CD4-positive, alpha-beta T cell treated with Interferon alpha-2 for 1 hour (primary cell): ENCODE measurements around the gene PDK1.
"Not testable (repeated sequence)": the region's sequence is repeated elsewhere in the genome, so short reads cannot be mapped to it uniquely, and the experiment has no call there.

ENCODE experiments used
- DNase-seq, 2 donors: peaks; one replicate each; pipeline ENCODE4 v3.0.0-alpha.2; 2020 to 2022

The PDK1 gene

DNA sequence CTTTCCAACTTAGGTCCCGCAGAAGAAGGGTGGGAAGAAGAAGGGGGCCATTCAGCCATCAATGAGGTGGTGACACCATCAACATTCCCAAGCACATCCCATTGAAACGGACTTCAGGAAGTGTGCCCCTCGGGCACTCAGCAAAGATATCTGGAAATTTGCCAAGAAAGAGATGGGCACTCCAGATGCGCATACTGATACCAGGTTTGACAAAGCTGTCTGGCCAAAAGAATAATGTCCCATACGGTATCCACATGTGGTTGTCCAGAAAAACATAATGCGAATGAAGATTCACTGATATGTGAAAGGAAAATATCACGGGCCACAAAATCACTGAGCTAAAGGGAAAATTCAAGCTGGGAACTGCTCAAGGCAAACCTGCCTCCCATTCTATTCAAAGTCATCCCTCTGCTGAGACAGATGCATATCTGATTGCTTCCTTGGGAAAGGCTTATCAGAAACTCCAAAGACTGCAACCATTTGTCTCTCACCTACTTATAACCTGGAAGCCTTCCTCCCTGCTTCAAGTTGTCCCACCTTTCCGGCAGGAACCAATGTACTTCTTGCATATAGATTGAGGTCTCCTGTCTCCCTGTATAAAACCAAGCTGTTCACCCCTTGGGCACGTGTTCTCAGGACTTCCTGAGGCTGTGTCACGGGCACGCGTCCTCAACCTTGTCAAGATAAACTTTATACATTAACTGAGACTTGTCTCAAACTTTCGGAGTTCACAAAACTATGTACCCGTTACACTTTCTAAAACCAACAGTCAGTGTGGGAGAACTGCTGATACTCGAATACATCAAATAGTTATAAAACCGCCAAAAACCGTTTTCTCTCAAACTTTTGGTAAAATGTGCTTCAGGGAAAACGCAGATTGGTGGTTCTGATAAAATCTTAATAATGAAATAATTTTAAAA is 1.3 kb upstream of the PDK1 start:
- peak in 1 of 2 donors; percentile 5 for DNase-seq

DNA sequence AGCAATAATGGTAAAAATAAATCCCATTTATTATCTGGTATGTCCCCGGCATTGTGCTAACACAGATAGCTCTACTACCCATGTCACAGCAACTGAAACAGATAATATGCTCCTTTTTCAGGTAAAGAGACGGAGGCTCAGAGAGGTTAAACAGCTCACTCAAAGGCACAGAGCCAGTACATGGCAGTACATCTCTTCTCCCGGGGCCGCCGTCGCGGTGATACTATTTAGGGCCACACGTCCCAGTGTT is 693 bp upstream of the PDK1 start:
- no peak for DNase-seq

DNA sequence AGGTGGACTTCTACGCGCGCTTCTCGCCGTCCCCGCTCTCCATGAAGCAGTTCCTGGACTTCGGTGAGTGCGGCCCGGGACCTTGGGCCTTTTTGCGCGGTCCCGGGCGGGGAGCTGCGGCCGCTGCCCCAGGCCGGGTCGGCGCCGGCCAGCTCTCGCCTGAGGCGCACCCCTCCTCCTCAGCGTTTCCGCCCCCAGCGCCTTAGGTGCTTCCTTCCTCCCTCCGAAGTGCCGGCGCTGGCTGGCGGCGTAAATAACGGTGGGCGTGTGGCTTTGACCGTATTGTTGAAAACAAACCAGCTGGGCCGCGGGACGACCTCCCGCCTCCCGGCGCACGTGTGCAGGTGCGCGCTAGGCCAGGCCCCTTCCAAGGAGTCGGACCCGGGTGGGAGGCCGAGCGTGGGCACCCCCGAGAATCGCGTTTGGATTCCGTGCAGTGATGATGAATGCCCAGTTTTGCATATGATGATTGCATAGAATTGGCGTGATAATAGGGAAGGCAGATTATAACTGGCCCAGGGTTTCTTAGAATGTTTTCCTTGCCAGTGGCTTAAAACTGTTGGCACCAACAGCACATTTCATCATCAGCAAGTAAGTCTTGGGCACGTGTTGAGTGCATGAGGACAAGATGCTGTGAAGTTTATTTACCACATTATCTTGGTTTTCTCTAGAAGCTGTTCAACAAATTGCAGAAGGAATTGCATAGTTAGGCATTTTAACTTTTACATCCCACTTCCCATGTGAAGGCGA is 569 bp downstream of the PDK1 start:
- peak; percentile 51 to 67 for DNase-seq

DNA sequence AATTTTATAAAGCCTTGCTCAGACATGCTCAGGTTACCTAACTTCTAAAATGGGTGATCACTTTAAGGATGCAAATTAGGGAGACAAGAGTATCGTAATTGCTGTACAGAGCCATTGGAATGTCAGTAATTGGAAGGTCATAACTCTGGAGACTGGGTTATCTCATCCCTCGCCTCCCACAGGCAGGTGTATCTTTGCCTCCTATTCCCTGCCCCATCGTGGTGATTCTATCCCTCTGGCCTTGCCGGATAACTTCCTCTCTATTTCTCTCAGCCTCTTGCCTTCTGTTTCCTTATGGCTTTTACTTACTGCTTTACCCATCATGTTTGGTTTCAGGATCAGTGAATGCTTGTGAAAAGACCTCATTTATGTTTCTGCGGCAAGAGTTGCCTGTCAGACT is 2.5 kb downstream of the PDK1 start:
- no peak for DNase-seq

DNA sequence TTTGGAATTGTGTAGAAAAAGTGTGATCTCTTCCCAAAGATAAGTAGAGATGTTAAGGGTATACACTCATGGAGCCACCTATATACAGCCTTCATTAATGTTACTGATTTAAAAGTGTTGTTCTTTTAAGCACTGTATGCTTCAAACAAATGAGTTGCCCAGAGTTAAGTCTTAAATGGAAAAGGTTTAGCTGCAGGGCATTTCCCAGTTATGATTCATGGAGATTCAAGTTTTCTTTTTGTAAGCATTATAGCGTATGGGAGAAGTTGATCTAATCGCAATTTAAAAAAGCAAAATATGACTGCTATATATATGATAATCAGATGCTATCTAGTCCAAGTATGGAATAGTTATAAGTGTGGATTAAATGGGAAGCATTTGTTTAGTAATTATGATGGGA is 4.8 kb downstream of the PDK1 start:
- DNase-seq: no peak

DNA sequence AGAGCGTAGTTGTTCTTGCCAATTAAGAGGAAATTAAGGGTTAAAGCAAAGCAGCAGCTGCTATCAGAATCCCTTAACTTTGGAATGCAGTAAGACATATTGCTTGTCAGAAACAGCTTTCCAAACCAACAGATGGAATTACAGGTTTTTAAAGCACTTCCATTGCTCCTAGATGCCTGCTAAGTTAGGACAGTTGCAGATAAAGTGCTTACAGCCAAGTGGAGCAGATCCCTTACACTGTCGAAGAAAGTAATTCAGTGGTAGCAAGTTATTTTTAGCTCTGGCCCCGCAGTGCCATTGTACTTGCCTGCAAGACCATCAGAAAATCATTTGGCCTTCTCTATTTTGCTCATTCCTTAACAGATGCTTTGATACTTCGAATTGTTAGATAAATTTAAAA is 5.4 kb downstream of the PDK1 start:
- DNase-seq: no peak

DNA sequence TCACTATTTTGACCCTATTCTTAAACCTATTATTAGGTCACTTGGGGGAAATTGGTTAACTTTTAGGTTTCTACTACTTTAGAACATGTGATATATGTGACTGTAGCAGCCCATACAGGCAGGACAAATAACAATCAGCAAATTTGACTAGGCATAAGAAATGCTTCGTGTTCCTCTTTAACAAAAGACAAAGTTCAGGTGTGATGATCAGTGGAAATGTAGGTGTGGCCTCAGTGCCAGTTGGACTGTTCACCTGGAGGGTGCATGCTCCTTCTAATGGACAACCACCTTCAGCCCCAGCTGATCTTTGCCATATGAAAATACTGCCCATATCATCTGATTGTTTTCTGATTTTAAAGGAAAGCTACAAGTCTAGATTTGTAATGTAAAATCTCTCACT is 6.4 kb downstream of the PDK1 start:
- no peak for DNase-seq

DNA sequence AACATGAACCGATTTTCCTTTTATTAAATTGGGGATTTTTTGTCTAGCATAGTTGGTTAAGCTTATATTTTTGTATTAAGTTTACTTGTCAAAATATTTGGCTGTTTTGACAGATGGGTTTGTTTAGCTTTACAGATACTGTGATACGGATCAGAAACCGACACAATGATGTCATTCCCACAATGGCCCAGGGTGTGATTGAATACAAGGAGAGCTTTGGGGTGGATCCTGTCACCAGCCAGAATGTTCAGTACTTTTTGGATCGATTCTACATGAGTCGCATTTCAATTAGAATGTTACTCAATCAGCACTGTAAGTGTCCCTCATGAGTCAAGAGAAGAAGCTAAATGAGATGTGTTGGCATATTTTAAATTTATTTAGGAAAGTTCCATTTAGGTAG is 8.5 kb downstream of the PDK1 start:
- no peak for DNase-seq

DNA sequence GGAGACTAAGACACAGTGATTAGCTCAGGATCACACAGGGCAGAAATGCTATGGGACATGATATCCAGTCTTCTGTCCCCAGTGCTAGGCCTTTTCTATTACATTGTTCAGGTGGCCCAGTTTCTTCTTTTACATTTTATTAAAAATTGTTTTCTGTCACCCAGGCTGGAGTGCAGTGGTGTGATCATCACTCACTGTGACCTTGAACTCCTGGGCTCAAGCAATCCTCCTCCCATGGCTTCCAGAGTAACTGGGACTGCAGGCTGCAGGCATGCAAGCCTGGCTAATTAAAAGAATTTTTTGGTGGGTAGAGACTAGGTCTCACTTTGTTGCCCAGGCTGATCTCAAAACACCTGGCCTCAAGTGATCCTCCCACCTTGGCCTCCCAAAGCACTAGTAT is 15.4 kb downstream of the PDK1 start:
- no peak for DNase-seq

DNA sequence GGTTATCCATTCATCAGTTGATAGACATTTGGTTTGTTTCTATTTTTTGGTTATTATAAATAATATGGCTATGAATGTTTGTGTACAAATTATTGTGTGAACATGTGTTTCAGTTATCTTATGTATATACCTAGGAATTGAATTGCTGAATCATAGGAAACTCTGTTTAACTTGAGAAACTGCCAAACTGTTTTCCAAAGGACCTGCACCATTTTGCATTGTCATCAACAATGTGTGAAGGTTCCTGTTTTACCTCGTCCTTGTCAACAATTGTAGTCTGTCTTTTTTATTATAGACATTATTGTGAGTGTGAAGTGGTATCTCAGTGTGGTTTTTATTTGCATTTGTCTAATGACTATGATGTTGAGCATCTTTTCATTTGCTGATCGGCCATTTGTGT is 17.1 kb downstream of the PDK1 start:
- no peak for DNase-seq

DNA sequence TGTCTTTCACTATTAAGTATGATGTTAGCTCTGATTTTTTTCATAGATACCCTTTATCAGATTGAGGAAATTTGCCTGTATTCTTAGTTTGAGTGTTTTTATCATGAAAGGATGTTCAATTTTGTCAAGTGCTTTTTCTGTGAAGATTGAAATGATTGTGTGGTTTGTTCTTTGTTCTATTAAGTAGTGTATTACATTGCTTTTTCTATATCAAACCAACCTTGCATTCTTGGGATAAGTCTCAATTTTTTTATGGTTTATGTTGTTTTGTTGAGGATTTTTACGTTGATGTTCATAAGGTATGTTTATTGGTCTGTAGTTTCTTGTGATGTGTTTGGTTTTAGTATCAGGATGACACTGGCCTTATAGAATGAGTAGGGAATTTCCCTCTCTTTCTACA is 19.1 kb downstream of the PDK1 start:
- DNase-seq: no peak

DNA sequence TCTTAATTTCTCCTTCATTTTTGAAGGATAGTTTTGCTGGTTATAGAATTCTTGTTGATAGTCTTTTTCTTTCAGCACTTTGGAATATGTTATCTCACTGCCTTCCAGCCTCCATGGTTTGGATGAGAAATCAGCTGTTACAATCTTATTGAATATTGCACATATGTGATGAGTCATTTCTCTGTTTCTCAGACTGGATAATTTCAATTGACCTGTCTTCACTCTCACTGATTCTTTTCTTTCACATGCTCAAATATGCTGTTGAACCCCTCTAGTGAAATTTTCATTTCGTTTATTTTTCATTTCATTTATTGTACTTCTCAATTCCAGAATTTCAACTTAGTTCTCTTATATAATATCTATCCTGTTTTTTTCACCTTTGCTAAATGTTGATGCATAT is 22.2 kb downstream of the PDK1 start:
- DNase-seq: no peak

DNA sequence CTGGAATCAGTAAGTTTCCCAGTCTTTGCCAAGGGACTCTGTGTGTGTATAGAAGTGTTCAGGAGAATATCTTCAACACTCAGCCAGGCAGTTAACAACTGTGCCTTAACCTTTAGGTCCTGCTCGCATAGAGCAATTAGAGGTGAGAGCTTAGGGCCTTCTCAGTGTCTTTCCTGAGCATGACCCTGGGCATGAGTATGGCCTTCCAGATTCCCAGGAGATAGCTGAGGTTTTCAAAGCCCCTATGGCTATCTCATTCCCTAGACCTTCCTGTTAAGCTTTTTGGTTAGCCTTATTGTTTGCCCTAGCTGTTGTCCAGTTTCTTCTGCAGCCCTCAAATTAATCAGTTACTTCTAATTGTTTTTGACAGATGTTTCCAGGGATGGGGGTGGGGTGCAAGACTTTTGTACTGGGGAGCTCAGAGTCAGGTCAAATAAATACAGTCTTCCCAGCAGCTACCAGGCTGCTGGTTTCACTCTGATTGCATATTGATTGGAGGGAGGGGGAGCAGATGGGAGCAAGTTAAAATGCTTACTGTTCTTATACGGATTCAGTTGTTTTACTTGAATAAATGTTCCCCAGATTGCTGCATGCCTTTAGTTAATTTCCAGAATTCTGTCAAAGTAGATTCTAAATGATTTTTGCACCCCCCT is 23.1 kb downstream of the PDK1 start:
- DNase-seq: no peak

DNA sequence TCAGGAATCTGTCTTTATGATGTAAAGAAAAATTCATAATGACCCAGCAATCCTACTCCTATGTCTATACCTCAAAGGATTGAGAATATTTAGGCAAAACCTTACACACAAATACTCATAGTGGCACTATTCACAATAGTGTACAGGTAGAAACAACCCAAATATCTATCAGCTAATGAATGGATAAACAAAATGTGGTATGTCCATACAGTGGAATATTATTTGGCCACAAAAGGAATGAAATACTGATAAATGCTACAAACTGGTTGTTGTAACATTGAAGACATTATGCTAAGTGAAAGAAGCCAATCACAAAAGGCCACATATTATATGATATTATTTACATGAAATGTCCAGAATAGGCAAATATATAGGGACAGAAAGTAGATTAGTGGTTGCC is 24.7 kb downstream of the PDK1 start:
- no peak for DNase-seq

DNA sequence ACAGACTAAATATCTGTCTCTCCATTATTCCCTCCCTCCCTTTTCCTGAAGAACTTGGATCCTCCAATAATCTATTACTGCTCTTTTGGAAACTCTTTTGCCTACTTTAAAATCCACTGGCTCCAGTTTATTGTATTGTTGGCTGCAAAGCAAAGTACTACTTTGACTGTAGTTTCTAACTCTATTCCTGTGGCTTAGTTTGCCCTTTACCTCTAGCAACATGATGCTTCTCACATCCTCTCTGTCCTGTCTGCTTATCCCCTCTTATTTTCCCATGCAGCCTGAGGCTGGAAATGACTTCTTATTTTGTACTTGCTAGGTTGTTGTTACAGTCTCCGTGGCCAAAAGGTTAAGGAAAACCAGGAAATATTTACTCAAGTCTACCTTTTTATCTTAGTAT is 26.8 kb downstream of the PDK1 start:
- no peak for DNase-seq

DNA sequence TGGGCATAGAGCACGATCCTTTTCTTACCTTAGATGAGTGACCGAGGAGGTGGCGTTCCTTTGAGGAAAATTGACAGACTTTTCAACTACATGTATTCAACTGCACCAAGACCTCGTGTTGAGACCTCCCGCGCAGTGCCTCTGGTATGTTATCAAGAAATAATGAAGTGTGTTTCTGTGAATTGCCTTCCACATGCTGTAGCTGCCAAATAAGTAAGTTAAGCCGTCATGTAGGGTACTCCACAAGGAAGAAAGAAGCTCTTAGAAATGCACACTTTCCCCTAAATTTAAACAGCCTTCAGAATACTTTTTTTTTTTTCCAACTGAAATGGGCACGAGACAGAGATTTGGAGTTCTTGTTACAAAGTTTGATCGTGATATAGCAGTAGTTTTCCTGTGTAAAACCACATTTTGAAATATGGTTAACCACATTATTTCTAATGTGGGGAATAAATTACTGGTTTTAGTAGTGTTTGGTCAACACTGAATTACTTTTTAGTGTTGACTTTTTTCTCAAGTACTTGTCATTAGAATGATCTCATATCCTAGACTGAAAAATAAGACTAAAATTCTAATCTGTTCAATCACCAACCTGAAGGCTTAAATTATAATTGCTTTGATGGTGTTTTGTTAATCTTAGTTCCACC is 30.5 kb downstream of the PDK1 start:
- peak in 1 of 2 donors; percentile 2 for DNase-seq

DNA sequence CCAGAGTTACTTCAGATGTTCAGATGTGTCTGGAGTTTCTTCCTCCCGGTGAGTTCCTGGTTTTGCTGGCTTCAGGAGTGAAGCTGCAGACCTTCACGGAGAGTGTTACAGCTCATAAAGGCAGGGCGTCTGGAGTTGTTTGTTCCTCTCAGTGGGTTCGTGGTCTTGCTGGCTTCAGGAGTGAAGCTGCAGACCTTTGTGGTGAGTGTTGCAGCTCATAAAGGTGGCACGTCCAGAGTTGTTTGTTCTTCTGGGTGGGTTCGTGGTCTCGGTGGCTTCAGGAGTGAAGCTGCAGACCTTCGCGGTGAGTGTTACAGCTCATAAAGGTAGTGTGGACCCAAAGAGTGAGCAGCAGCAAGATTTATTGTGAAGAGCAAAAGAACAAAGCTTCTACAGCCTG is 31.3 kb downstream of the PDK1 start:
- DNase-seq: not testable (repeated sequence)

DNA sequence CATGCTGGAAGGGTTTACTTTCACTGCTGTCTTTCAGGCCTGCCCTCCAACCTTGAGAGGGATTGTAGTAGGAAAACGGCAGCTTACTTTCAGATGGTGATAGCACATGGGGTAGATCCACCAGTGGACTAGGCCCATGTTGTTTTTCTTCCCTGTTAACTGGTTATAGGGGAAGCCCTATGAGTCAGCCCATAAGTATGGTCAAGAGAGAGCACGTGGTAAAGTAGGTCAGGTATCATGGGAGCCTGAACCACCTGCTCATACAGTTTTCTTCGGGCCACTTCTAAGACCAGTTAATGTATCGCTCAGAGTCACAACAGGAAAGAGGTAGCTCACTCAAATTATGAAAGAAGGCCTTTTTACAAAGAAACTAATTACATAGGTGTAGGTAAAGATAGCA is 33.0 kb downstream of the PDK1 start:
- DNase-seq: no peak

DNA sequence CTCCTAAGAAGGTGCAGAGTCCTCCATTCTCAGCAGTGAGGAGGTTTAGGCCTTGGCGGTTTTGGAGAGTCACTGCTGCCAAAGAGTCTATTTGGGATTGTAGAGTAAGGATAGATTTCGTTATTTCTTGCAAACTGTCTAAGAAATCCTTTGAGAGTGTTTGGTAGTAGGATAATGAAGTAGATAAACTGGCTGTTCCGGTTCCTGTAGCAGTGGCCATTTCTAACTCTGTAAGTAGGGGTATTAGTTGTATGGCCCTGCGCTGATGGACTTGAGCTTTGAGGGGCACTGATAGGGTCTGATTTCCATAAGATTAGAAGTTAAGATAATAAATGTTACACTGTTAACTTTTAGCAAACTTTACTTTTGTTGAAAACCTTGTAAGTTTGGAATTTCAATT is 35.5 kb downstream of the PDK1 start:
- not testable (repeated sequence) for DNase-seq

DNA sequence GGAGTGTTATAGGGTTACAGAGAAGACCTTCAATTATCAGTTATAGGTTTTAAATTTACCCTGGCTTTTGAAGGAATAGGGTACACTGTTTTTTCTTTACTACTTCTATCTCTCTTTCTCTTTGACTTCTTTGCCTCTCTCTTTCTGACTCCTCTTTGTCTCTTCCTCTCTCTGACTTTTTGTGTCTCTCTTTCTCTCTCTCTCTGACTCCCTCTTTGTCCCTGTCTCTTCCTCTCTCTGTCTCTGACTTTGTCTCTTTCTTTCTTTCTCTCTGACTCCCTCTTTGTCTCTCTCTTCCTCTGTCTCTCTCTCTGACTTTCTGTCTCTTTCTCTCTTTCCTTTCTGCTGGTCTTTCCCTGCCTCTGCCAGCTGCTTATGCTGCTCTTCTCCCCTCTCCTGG is 36.3 kb downstream of the PDK1 start:
- DNase-seq: not testable (repeated sequence)

DNA sequence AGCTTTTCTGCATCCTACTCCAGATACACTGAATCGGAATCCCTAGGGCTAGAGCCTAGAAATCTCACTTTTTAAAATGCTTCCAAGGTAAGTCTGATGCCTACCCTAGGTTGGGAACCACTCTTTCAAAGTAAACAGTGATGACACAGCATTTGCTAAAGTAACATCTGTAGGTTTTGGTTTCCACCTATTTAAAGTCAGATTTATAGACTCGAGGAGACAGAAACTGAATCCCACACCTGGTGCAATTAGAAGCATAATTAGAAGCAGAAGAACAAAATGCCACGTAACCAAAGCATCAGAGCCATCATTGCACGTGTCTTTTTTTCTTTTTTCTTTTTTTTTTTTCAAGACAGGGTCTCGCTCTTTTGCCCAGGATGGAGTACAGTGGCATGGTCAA is 40.9 kb downstream of the PDK1 start:
- no peak for DNase-seq

DNA sequence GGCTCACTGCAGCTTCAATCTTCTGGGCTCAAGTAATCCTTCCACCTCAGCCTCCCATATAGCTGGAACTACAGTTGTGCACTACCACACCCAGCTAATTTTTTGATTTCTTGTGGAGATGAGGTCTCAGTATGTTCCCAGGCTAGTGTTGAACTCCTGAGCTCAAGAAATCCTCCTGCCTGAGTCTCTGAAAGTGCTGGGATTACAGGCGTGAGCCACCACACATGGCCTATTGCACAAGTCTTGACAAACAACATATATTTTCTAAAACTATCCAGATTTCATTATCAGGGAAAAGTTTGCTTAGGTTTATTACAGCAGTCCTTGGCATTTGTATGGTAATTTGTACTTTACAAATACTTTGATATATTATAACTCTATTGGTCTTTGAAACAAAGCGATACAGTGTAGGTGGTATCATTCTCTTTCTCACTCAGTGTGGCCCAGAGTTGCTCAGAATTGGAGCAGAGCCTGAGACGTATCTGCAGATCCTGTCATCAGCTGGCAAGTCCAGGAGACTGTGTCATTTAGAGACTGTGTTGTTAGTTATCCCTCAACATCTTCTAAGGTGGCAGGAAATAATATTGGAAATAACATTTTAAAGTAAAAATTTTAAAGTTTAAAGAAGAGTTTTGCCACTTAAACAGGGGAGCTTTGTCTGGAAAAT is 41.4 kb downstream of the PDK1 start:
- no peak for DNase-seq

DNA sequence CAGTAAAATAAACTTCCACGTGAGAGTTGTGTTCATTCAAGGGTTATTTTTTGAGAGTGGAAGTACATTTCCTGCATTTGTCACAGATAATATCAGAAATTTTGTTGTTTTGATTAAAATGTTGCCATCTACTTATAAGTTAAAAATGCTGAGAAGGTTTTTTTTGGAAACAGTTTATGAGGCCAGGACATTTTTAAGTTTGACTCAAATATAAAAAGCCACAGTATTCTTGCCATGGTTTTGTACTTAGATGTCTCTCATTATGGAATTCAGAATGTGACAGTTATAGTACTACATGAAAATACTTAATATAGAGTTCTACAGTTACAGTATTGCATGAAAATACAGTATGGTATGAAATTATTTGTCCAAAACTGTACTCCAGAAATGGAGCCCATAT is 44.1 kb downstream of the PDK1 start:
- DNase-seq: no peak
